Measurements from ENCODE around the gene VPS9D1. TPM values are rescaled to one million over a fixed set of nuclear protein-coding genes. Genes with fewer than 3 reads are reported as not detected.
A peak's percentile ranks its signal among the peaks of the same experiment; 100 is the strongest.
"Not testable (repeated sequence)": the region's sequence is repeated elsewhere in the genome, so short reads cannot be mapped to it uniquely, and the experiment has no call there.

VPS9D1 gene
- total RNA-seq, 4 donors from 2014 or later, result 7.1 to 25.0 (median 13.8) TPM

DNA sequence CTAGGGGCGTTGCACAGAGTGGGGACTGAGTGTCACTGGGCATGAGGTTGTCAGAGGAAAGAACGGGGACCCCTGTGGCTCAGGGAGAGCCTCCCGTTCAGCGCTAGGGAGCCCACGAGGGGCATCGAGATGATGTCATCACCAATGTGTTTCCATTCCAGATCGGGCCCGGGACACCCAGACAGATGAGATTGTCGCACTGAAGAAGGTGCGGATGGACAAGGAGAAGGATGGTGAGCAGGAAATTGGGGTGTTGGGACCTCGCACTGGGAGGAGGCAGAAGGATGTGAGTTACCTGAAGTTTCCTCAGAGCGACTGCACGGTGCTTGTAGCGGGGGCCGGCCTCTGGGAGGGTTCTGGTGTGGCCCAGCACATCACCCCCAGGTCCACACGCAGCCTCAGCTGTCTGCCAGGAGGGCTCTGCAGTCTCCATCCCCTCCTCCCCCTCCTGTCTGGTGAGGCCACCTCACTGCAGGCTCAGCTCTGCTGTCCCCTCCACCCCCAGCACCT is 30.3 kb downstream of the VPS9D1 start:
- Histone ChIP-seq H3K27me3 (no peaks in the 10 kb centered on the region), H3K9me3 (no peaks in the 10 kb centered on the region), H3K36me3 (peaks cover 20 to 66% (median 35%) of the 10 kb centered on the region in 3 donors), H3K27ac (no peak overlapping the region), H3K4me3 (no peak overlapping the region), H3K4me1 (peaks cover 7 to 22% (median 8%) of the 10 kb centered on the region in 3 donors)
- TF ChIP-seq CTCF (IDR thresholded peaks at IDR 0.05) (no peak), POLR2A (IDR thresholded peaks at IDR 0.05) (no peak)
- no peak for DNase-seq
- intact Hi-C loops (cut with DNase I), result no loop called here
- WGBS, 2 donors, result 87% methylated on average over 7 to 11 of the region's 16 CpGs

- H3K27me3 ChIP-seq; H3K27ac ChIP-seq; H3K9me3 ChIP-seq; intact Hi-C loops (cut with DNase I); H3K4me3 ChIP-seq; DNase-seq: not testable (repeated sequence)
- 89 to 95% methylated on average over 2 to 4 of the region's 4 CpGs for WGBS, 2 donors
- Histone ChIP-seq H3K4me1 (peaks cover 7 to 22% (median 8%) of the 10 kb centered on the region in 3 donors), H3K36me3 (peaks cover 20 to 58% (median 35%) of the 10 kb centered on the region in 3 donors)
Measured at GRCh38 chr16:89689621-89690020, 31.1 kb downstream of the VPS9D1 start.

- H3K4me1 ChIP-seq, result peaks cover 7 to 22% (median 8%) of the 10 kb centered on the region in 3 donors
- intact Hi-C loops (cut with DNase I), result no loop called here
- no peak for DNase-seq
- no peak overlapping the region for H3K27ac ChIP-seq
- H3K4me3 ChIP-seq, result no peak overlapping the region
- no peaks in the 10 kb centered on the region for H3K9me3 ChIP-seq
- peaks cover 17 to 53% (median 31%) of the 10 kb centered on the region in 3 donors for H3K36me3 ChIP-seq
- TF ChIP-seq POLR2A (IDR thresholded peaks at IDR 0.05) (no peak), CTCF (IDR thresholded peaks at IDR 0.05) (no peak)
- no peaks in the 10 kb centered on the region for H3K27me3 ChIP-seq
- WGBS, 2 donors, result 89 to 92% methylated on average over 11 to 13 of the region's 13 CpGs
Measured at GRCh38 chr16:89689142-89689541, 31.6 kb downstream of the VPS9D1 start.

DNA sequence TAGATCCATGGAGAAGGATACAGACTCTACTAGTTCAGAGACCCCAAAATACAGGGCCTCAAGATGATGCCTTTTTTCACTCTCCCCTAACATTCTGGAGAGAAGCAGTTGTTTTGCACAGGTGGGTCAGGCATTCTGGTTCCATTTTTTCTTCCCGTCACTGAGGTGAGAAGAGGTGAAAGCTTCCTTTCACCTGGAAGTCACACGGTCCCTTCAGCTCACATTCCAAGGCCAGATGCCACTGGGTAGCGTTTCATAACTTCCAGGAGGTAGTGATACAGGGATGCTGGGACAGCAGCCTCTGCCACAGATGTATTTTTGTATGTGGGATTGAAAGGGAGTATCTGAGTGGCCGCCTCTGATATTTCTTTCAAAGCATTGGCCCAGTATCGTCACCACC is 32.3 kb downstream of the VPS9D1 start:
- Histone ChIP-seq H3K36me3 (peaks cover 10 to 46% (median 25%) of the 10 kb centered on the region in 3 donors), H3K4me3 (no peak overlapping the region), H3K9me3 (no peaks in the 10 kb centered on the region), H3K27me3 (no peaks in the 10 kb centered on the region), H3K27ac (no peak overlapping the region), H3K4me1 (peaks cover 7 to 22% (median 8%) of the 10 kb centered on the region in 3 donors)
- no peak for DNase-seq
- 93 to 100% methylated on average over 3 to 4 of the region's 5 CpGs for WGBS, 2 donors
- intact Hi-C loops (cut with DNase I), result no loop called here
- TF ChIP-seq CTCF (IDR thresholded peaks at IDR 0.05) (no peak), POLR2A (IDR thresholded peaks at IDR 0.05) (no peak)

GRCh38 chr16:89687092-89687940 is 33.4 kb downstream of the VPS9D1 start:
- H3K36me3 ChIP-seq, result peaks cover 10 to 35% (median 19%) of the 10 kb centered on the region in 3 donors
- H3K27ac ChIP-seq, result peak overlapping the region; percentile 82 to 94 (median 90)
- intact Hi-C loops (cut with DNase I), result no loop called here
- WGBS, 2 donors, result 15 to 25% methylated on average over 14 to 27 of the region's 42 CpGs
- no peaks in the 10 kb centered on the region for H3K27me3 ChIP-seq
- peak overlapping the region; percentile 75 to 89 (median 82) for H3K4me3 ChIP-seq
- peaks cover 7 to 22% (median 8%) of the 10 kb centered on the region in 3 donors for H3K4me1 ChIP-seq
- H3K9me3 ChIP-seq, result no peaks in the 10 kb centered on the region
- no peak for TF ChIP-seq CTCF (IDR thresholded peaks at IDR 0.05)
- TF ChIP-seq POLR2A (IDR thresholded peaks at IDR 0.05), result no peak
- DNase-seq, result no peak
